Renal cortical epithelial cell (primary cell): ENCODE measurements around the gene RAB11B. TPM values are rescaled to one million over a fixed set of nuclear protein-coding genes. Genes with fewer than 3 reads are reported as not detected.
A peak's percentile ranks its signal among the peaks of the same experiment; 100 is the strongest.
"Not testable (repeated sequence)": the region's sequence is repeated elsewhere in the genome, so short reads cannot be mapped to it uniquely, and the experiment has no call there.

Experiments used
- DNase-seq: peaks from one replicate; pipeline ENCODE4 v3.0.0-alpha.2; 2011; ENCODE audit warnings: low read depth
- total RNA-seq: library from RNA; depleted of rRNA; stranded (reverse); fragments of >200 nt; gene quantifications from 2 replicates; pipeline ENCODE4 v1.2.3, GENCODE V29; 2014

The RAB11B gene
- total RNA-seq, 1 donor from 2014 or later: 151 TPM

DNA sequence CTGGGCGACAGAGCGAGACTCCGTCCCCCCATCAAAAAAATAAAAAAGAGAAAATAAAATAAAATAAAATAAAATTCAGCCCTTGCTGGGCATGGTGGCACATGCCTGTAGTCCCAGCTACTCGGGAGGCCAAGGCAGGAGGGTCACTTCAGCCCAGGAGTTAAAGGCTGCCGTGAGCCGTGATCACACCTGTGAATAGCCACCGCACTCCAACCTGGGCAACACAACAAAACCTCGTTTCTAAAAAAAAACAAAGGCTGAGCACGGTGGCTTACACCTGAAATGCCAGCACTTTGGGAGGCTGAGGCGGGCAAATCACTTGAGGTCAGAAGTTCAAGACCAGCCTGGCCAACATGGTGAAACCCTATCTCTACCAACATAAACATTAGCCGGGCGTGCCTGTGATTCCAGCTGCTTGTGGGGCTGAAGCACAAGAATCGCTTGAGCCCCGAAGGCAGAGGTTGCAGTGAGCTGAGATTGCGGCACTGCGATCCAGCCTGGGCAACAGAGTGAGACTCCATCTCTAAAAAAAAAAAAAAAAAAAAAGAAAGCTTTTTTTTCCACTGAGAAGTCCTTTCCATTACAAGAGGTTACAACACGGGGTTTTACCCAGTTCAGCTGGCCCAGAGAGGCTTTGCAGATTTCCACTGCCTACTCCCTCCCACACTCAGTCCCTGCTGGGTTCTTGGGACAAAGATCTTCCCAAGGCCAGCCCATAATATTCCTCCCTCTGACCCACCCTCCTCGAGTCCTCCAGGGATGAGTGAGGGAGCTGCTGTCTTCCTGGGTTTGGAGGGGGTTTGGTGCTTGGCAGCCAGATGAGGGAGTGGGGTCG lies 19.8 kb upstream of the RAB11B start:
- no peak for DNase-seq

DNA sequence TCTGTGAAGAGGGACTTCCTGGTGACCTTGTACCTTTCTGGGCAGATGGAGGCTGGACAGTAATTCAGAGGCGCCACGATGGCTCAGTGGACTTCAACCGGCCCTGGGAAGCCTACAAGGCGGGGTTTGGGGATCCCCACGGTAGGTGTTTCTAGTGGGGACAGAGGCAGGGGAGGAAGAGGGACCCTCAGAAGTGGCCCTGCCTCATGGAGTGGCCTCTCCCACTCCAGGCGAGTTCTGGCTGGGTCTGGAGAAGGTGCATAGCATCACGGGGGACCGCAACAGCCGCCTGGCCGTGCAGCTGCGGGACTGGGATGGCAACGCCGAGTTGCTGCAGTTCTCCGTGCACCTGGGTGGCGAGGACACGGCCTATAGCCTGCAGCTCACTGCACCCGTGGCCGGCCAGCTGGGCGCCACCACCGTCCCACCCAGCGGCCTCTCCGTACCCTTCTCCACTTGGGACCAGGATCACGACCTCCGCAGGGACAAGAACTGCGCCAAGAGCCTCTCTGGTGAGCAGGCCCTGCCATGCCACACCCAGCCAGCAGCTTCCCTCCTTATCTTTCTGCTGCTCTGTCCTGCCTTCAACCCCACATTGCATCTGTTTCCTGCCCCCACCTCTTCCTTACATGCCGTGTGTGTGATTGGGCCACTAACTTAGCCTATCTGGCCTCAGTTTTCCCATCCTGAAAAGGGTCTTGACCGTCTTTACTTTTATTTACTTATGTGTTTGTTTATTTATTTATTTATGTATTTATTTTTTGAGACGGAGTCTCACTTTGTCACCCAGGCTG lies 19.0 kb upstream of the RAB11B start:
- DNase-seq: no peak

GRCh38 chr19:8373867-8374813 lies 16.0 kb upstream of the RAB11B start:
- no peak for DNase-seq

DNA sequence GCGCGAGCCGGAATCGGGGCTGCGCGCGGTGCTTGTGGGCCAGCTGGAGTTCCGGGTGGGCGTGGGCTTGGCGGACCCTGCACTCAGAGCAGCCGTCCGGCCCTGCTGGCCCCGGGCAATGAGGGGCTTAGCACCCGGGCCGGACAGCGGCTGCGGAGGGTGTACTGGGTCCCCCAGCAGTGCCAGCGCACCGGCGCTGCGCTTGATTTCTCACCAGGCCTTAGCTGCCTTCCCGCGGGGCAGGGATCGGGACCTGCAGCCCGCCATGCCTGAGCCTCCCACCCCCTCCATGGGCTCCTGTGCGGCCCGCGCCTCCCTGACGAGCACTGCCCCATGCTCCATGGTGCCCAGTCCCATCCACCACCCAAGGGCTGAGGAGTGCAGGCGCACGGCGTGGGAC lies 14.4 kb upstream of the RAB11B start:
- not testable (repeated sequence) for DNase-seq

- DNase-seq: not testable (repeated sequence)
Measured at GRCh38 chr19:8376373-8376974, 13.7 kb upstream of the RAB11B start.

- DNase-seq: no peak
Measured at GRCh38 chr19:8377598-8377997, 12.6 kb upstream of the RAB11B start.

DNA sequence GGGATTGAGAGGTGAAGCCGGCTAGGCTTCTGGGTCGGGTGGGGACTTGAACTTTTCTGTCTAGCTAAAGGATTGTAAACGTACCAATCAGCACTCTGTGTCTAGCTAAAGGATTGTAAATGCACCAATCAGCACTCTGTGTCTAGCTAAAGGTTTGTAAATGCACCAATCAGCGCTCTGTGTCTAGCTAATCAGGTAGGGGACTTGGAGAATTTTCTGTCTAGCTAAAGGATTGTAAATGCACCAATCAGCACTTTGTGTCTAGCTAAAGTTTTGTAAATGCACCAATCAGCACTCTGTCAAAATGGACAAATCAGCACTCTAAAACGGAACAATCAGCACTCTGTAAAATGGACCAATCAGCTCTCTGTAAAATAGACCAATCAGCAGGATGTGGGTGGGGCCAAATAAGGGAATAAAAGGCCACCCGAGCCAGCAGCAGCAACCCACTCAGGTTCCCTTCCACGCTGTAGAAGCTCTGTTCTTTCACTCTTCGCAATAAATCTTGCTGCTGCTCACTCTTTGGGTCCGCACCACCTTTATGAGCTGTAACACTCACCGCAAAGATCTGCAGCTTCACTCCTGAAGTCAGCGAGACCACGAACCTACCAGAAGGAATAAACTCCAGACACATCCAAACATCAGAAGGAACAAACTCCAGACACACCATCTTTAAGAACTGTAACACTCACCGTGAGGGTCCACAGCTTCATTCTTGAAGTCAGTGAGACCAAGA lies 10.8 kb upstream of the RAB11B start:
- DNase-seq: not testable (repeated sequence)

GRCh38 chr19:8384569-8384968 lies 5.6 kb upstream of the RAB11B start:
- not testable (repeated sequence) for DNase-seq

DNA sequence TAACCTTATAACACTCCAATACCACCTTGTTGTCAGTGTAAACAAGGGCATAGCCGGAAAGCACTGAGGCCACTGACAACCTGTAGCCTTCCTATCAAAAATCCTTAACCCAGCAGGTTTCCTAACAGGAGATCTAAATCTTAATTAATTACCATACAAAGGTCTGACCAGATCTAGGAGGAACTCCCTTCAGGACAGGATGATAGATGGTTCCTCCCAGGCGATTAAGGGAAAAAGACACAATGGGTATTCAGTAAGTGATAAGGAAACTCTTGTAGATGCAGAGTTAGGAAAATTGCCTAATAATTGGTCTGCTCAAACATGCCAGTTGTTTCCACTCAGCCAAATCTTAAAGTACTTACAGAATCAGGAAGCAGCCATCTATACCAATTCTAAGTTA lies 5.1 kb upstream of the RAB11B start:
- DNase-seq: not testable (repeated sequence)

DNA sequence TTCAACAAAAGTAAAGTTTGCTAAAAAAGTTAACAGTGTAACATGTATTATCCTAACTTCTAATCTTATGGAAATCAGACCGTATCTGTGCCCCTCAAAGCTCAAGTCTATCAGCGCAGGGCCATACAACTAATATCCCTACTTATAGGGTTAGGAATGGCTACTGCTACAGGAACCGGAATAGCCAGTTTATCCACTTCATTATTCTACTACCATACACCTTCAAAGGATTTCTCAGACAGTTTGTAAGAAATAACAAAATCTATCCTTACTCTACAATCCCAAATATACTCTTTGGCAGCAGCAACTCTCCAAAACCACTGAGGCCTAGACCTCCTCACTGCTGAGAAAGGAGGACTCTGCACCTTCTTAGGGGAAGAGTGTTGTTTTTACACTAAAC lies 4.6 kb upstream of the RAB11B start:
- not testable (repeated sequence) for DNase-seq

GRCh38 chr19:8386419-8386818 lies 3.7 kb upstream of the RAB11B start:
- not testable (repeated sequence) for DNase-seq

DNA sequence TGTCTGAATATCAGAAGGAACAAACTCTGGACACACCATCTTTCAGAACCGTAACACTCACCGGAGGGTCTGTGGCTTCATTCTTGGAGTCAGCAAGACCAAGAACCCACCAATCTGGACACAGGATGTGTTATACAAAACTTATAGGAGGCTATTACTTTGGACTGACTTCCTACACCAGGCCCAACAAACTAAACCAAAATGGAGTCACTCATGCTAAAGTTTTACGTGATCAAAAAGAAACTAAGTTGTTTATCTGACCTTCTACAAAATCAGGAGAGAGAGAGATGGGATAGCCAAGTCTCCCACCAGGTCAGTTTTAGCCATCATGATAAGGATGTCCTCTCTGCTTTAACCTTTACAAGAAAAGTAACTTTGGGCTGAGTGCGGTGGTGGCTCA lies 3.2 kb upstream of the RAB11B start:
- no peak for DNase-seq

- no peak for DNase-seq
Measured at GRCh38 chr19:8387688-8388611, 2.2 kb upstream of the RAB11B start.

DNA sequence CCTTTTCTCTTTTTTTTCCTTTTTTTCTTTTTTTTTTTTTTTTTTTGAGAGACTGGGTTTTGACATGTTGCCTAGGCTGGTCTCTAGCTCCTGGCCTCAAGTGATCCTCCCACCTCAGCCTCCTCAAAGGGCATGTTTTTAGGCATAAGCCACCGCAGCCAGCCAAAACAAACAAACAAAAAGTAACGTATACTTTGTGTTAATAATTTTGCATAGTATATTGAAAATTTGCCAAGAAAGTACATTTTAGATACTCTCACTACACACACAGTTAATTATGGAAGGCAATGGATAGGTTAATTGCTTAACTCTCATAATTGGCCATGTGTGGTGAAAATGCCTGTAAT lies 1.6 kb upstream of the RAB11B start:
- no peak for DNase-seq

- peak; percentile 62 for DNase-seq
Measured at GRCh38 chr19:8390617-8390981, 439 bp downstream of the RAB11B start.

GRCh38 chr19:8391198-8392016 lies 1.2 kb downstream of the RAB11B start:
- DNase-seq: no peak

DNA sequence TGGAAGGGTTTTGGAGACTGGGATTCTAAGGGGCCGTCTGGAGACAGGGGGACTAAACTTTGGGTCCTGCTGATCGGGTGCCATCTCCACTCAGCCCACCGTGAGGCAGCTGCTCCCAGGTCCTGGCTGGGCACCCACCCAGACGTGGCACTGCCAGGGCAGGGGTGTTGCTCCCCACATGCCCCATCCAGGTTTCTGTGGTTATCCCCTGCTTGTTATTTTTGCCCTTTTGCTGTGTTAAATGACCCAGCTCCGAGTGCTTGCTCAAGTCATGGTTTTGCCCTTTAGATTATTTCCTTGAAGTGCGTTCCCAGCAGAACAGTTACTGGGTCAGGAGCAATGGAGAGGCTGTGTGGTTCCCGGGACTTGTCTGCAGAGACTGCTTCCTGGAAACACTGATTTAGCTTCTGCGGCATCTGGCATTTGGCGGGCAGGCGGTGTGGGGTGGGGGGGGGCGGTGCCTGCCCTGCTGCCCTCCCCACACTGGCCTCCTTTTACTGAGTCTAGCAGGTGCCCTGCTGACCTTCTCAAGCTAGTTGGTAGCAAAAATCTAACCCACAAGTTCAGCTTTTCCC lies 1.9 kb downstream of the RAB11B start:
- peak; percentile 70 for DNase-seq

- no peak for DNase-seq
Measured at GRCh38 chr19:8393192-8393870, 3.2 kb downstream of the RAB11B start.
